H1 (cell line): ENCODE results near the gene CHD9.

Source experiments
- CHD1 ChIP-seq: IDR thresholded peaks from 2 replicates; pipeline ENCODE4 v1.6.1; 2012; ENCODE audit warnings: low read depth, low read length, improper control_type of control experiment
- CREB1 ChIP-seq: IDR thresholded peaks from 2 replicates; pipeline ENCODE4 v1.6.1; 2012; ENCODE audit warnings: inconsistent platforms
- CTCF ChIP-seq, 3 experiments: IDR thresholded peaks; 1 replicate in 2 of 3; 2 replicates in 1 of 3; pipeline versions ENCODE4 v1.5.1 to v1.6.1; 2011; ENCODE audit warnings: low read length in 3 of 3, mild to moderate bottlenecking in 3 of 3, inconsistent platforms in 2 of 3, low read depth in 1 of 3, moderate library complexity in 1 of 3; ENCODE audit not compliant: insufficient read depth in 1 of 3; ENCODE audit errors: control extremely low read depth in 1 of 3
- EP300 ChIP-seq, 2 experiments: IDR thresholded peaks; 1 replicate in 1 of 2; 2 replicates in 1 of 2; pipeline ENCODE4 v1.6.1; 2011 to 2012; ENCODE audit warnings: low read depth in 2 of 2, low read length in 2 of 2, mild to moderate bottlenecking in 2 of 2, borderline replicate concordance in 1 of 2, inconsistent platforms in 1 of 2, moderate library complexity in 1 of 2
- EZH2 ChIP-seq: fragments of 200-600 bp; sonication (generic); IDR thresholded peaks from 2 replicates; pipeline ENCODE4 v1.7.1; 2012; ENCODE audit warnings: low read depth, mild to moderate bottlenecking, moderate library complexity, low read length, inconsistent platforms; ENCODE audit not compliant: severe bottlenecking
- FOSL1 ChIP-seq: IDR thresholded peaks from 2 replicates; pipeline ENCODE4 v1.6.1; 2011; ENCODE audit warnings: mild to moderate bottlenecking, low read depth, low read length, moderate library complexity; ENCODE audit not compliant: insufficient read depth
- GTF2F1 ChIP-seq: IDR thresholded peaks from 2 replicates; pipeline ENCODE4 v1.6.1; 2012; ENCODE audit warnings: low read depth, low read length, improper control_type of control experiment, borderline replicate concordance
- HDAC2 ChIP-seq, 2 experiments: fragments of 300-600 bp in 1 of 2; sonication (generic) in 1 of 2; IDR thresholded peaks; 2 replicates each; pipeline ENCODE4 v1.6.1; 2011 to 2012; ENCODE audit warnings: low read depth in 2 of 2, low read length in 2 of 2, mild to moderate bottlenecking in 2 of 2, moderate library complexity in 2 of 2, borderline replicate concordance in 1 of 2, inconsistent platforms in 1 of 2
- KDM1A ChIP-seq: fragments of 200-600, 300-600 bp; sonication (generic); IDR thresholded peaks from 2 replicates; pipeline ENCODE4 v1.7.1; 2016; ENCODE audit warnings: mild to moderate bottlenecking, low read length, borderline replicate concordance
- POLR2A ChIP-seq, 2 experiments: IDR thresholded peaks; 1 replicate in 1 of 2; 2 replicates in 1 of 2; pipeline ENCODE4 v1.6.1; 2011; ENCODE audit warnings: low read depth in 2 of 2, low read length in 2 of 2, mild to moderate bottlenecking in 2 of 2; ENCODE audit errors: control extremely low read depth in 1 of 2
- SIN3A ChIP-seq, 2 experiments: IDR thresholded peaks in 1 of 2; conservative IDR thresholded peaks in 1 of 2; 2 replicates each; pipeline ENCODE4 v1.6.1; 2011 to 2012; ENCODE audit warnings: low read length in 2 of 2, improper control_type of control experiment in 1 of 2, low read depth in 1 of 2, mild to moderate bottlenecking in 1 of 2

GRCh38 chr16:53115047-53115446 is 60.3 kb downstream of the CHD9 start:
- TF ChIP-seq EP300 (IDR thresholded peaks at IDR 0.05; ENCODE audit: borderline replicate concordance in 1 of 2, low read depth in 2 of 2, low read length in 2 of 2), result no peak
- no peak for TF ChIP-seq HDAC2 (IDR thresholded peaks at IDR 0.05; ENCODE audit: borderline replicate concordance in 1 of 2, low read depth in 2 of 2, low read length in 2 of 2)
- TF ChIP-seq EZH2, result no peak
- TF ChIP-seq CTCF (IDR thresholded peaks at IDR 0.05; ENCODE audit: control extremely low read depth in 1 of 3, insufficient read depth in 1 of 3, low read depth in 1 of 3, low read length in 3 of 3), result no peak
- no peak for TF ChIP-seq KDM1A
- TF ChIP-seq CHD1, result no peak
- no peak for TF ChIP-seq SIN3A (conservative IDR thresholded peaks at IDR 0.05 in 1 of 2, IDR thresholded peaks at IDR 0.05 in 1 of 2; ENCODE audit: low read depth in 1 of 2, low read length in 2 of 2)
- no peak for TF ChIP-seq CREB1
- TF ChIP-seq FOSL1, result no peak
- no peak for TF ChIP-seq GTF2F1
- no peak for TF ChIP-seq POLR2A (IDR thresholded peaks at IDR 0.05; ENCODE audit: control extremely low read depth in 1 of 2, low read depth in 2 of 2, low read length in 2 of 2)
